Measurements from ENCODE around the gene ING5.
"Not testable (repeated sequence)": the region's sequence is repeated elsewhere in the genome, so short reads cannot be mapped to it uniquely, and the experiment has no call there.

ING5 gene

DNA sequence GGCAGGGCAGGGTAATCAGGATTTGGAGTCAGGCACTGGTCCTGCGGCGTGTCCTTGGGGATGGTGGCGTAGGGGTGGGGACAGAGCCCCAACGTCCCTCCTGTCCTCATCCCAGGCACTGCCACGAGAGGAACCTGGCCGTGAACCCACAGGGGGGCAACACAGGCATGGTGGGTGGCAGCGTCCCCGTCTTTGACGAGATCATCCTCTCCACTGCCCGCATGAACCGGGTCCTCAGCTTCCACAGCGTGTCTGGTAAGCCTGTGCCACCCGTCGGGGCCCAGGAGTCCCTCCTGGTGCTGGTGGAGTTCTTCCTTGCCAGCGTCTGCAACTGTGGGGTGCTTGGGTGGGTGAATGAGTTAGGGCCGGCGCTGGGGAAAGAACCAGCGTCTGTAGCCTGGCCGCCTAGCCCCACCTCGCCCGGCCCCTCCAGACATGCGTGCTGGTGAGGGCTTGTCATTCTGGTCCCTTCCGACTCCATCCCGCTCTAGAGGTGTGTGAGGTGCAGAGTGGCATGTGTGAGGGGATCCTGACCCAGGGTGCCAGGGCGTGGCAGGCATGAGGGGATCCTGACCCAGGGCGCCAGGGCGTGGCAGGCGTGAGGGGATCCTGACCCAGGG is 40.6 kb downstream of the ING5 start:
- no peak for DNase-seq

DNA sequence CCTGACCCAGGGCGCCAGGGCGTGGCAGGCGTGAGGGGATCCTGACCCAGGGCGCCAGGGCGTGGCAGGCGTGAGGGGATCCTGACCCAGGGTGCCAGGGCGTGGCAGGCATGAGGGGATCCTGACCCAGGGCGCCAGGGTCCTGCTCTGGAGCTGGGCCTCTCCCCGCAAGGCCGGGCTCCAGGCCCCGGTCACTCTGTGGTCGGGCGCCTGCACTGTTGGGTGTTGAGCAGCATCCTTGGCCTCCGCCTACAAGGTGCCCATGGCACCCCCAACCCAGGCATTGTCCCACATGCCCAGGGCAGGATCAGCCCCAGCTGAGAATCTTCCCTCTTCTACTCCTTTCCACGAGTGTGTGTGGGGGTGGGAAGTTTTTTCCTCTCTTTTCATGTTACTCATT is 41.2 kb downstream of the ING5 start:
- DNase-seq: not testable (repeated sequence)

GRCh38 chr2:241743620-241744019 is 41.8 kb downstream of the ING5 start:
- DNase-seq: no peak

- DNase-seq: no peak
Measured at GRCh38 chr2:241744028-241744754, 42.4 kb downstream of the ING5 start.

GRCh38 chr2:241745276-241745675 is 43.4 kb downstream of the ING5 start:
- no peak for DNase-seq

- DNase-seq: no peak
Measured at GRCh38 chr2:241746084-241746483, 44.2 kb downstream of the ING5 start.

GRCh38 chr2:241748468-241749256 is 46.8 kb downstream of the ING5 start:
- no peak for DNase-seq

DNA sequence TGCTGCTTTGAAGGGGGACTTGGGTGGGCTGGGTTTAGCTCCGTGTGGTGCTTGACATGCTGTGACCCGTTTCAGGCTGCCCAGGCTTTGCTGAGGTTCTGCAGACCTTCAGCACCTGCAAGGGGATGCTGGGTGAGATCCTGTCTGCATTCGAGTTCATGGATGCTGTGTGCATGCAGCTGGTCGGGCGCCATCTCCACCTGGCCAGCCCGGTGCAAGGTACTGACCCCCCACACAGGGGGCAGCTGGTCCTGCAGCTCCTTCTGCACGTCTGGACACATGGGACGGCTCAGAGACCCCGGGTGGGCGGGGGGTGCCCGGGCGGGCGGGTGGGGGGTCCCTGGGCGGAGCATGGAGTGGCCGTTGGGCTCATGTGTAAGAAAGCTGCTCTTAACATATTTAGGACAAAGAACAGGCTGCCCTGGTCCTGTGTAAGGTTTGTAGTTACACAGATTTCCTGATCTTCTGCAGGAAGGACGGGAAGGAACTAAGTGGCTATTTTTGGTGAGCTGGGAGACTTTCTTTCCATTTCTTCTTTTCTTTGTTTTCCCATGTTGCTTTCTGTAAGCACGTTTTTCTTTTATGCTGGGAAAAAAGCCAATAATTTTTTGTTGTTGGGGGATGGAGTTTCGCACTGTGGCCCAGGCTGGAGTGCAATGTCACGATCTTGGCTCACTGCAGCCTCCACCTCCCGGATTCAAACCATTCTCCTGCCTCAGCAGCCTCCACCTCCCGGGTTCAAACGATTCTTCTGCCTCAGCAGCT is 48.4 kb downstream of the ING5 start:
- DNase-seq: no peak

GRCh38 chr2:241751152-241751551 is 49.3 kb downstream of the ING5 start:
- DNase-seq: no peak

DNA sequence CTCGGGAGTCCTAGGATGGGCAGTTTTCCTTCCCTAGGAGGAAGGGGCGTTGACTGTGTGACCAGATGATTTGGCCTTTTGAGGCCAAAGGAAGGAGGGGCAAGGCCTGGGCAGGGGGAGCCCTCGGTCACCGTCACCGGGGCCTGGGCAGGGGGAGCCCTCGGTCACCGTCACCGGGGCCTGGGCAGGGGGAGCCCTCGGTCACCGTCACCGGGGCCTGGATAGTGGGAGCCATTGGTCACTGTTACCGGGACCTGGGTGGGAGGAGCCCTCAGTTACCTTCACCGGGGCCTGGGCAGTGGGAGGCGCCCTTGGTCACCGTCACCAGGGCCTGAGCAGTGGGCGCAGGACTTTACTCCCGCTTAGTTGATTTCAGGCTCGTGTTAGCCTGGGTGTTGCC is 49.9 kb downstream of the ING5 start:
- no peak for DNase-seq

- DNase-seq: no peak
Measured at GRCh38 chr2:241752253-241752652, 50.4 kb downstream of the ING5 start.

DNA sequence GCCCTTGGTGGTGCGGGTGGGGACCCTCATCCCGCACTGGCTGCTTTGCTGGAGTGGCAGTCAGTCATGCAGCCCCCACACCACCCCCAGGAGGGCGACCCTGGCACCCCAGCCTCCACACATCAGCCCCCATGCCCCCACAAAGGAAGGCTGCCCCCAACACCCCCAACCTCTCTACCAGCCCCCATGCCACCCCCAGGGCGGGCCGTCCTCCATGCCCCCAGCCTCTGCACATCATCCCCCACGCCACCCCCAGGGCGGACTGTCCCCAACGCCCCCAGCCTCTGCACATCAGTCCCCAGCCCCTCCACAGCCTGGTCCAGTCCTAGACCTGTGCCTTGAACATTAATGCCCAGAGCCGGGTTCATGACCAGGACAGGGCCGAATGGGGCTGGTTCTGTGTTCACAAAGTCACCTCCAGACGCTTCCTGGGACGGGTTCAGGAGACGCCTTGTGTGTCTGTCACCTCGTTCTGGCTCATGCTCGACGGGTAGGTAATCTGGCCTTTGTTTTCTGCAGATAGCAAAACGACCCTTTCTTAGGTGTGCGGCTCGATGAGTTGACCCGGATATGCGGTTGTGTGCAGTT is 50.9 kb downstream of the ING5 start:
- DNase-seq: no peak

DNA sequence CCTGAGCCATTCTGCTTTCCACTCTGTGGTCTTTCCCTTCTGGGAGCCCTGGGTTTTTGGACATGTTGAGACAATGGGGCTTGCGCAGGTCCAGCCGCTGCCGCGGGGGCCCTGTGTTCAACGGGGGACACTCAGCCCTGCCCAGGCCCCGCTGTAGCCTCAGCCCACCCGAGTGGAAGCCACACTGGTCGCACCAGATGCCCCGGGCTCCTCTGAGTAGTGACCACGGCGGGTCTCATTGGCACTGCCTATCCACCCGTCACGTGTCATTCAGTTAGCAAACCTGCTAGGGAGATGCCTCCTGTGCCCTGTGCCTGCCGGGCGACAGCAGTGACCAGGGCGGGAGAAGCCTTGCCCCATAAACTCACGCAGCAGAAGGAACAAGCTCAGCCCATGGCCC is 51.7 kb downstream of the ING5 start:
- DNase-seq: no peak

- no peak for DNase-seq
Measured at GRCh38 chr2:241754042-241754441, 52.2 kb downstream of the ING5 start.

DNA sequence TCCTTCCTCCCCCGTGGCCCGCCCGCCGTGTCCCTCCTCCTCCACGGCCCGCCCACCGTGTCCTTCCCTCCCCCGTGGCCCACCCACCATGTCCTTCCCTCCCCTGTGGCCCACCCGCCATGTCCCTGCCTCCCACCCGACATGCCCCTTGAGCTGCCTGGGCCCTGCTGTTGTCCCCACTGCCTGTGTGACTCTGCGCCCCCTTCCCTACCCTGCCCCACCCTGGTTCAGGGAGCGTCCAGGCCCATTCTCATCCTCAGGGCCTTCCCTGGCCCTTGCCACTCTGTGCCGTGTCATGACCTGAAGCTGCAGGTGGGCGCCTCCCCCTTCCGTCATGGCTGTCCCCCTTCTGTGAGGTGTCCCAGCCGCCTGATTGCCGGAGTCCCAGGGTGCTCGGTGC is 53.3 kb downstream of the ING5 start:
- DNase-seq: no peak

DNA sequence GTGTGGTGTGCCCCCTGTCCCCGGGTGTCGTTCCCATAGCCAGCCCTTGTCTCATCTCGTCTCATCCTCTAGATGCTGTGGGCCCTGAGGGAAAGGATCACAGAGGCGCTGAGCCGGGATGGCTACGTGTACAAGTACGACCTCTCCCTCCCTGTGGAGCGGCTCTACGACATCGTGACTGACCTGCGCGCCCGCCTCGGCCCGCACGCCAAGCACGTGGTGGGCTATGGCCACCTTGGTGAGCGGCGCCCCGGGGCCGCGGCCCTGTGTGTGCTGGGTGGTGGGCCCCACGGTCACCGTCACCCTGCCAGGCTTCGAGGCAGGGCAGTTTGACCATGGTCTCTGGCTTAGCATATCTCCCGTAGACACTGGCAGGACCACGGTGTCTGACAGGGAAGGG is 53.9 kb downstream of the ING5 start:
- no peak for DNase-seq

DNA sequence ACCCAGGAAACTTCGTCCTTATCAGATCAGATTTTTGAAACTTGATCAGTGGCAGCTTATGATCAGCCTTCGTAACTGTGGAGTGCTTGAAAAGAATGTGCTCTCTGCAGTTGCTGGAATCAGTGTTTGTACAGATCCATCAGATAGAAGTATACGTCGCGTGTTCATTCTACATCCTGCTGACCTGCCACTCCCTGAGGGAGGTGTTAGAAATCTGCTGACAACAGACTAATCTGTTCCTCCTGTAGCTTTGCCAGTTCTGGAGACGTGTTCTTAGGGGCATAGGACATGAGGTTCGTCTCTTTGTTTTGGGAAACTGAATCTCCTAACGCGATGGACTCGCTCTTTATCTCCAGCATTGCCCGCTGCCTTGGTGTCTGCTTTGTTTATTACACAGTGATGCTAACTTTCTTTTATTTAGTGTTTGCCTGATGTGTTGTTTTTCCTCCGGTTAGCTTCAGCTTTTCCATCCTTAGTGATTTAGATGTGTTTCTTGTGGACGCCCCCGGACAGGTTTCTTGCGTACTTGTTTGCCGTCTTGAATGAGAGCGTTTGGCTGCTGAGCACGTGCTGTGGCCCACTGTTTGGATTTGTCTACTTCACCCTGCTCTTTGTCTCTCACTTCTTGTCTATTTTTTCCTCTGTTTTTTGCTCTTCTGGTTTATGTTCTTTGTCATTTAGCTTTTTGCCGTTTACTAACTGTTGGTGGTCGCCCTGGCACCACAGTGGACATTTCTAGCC is 57.4 kb downstream of the ING5 start:
- no peak for DNase-seq

DNA sequence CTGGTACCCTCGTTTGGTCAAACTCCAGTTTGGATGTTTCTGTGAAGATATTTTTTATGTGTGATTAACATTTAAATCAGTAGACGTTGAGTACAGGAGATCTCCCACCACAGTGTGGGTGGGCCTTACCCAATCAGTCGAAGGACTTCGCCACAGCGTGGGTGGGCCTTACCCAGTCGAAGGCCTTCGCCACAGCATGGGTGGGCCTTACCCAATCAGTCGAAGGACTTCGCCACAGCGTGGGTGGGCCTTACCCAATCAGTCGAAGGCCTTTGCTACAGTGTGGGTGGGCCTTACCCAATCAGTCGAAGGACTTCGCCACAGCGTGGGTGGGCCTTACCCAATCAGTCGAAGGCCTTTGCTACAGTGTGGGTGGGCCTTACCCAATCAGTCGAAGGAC is 58.1 kb downstream of the ING5 start:
- DNase-seq: not testable (repeated sequence)

- DNase-seq: no peak
Measured at GRCh38 chr2:241760301-241760771, 58.5 kb downstream of the ING5 start.

DNA sequence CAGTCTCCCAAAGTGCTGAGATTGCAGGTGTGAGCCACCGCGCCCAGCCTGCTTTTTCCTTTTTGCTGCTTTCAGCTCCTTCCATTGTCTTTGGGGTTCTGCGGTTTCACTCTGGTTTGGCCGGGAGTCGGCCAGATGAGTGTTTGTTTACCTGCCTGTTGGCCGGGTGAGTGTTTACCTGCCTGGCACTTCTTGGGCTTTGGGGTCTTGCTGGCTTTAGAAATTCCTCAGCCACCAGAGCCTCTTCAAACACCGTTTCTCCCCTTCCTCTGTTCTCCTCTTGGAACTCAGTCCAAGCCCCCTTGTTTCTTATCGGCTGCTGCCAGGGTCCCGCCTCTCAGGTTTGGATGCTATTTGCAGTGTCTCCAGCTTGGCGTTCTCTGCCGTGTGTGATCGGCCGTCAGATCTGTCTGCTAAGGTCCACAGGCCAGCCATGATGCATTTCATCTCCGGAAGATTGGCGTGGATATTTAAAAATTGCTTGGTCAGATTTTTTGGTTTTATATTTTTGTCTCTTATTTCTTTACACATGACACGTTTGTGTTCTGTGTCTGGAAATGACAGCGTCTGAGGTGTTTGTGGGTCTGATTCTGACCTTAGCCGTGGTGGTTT is 60.6 kb downstream of the ING5 start:
- DNase-seq: no peak

DNA sequence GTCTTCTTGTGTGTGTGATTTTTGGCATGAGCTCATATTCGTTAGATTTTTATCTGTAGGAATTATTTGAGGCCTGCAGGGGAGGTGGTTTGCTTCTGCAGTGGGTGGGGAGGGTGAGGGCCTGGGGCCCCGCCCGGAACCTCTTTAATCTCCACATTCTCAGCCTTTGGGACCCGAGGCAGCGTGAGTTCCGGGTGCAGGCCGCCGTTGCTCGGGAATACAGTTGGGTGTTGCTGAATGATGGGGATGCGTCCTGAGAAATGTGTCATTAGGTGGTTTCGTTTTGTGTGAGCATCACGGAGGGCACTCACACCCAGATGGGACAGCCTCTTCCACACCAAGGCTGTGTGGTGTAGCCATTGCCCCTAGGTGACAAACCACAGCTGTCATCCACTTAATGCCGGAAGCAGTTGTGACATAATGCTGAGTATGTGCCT is 61.1 kb downstream of the ING5 start:
- DNase-seq: no peak

Measured in NCI-H526 treated with DMSO at 0.1 percent for 48 hours (cell line).